Measurements from ENCODE around the gene L3HYPDH.
"Not testable (repeated sequence)": the region's sequence is repeated elsewhere in the genome, so short reads cannot be mapped to it uniquely, and the experiment has no call there.

The L3HYPDH gene

DNA sequence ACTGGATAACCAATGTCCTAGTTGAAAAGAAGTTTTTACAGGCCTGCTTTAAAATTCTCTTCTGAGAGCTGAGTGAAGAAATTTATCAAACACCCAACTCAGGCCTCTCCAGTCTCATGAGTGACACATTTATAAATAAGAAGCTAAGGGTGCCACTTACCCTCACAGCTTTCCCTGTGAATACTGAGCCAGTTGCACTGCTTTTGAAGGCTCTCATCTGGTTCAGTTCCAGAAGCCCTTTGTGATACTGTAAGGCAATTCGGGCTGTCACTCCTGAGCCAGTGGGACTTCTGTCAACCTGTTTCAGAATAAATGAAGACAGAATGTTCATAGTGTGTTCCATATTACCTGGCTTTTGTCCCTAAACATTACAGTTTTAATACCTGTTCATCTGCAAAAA, 8.5 kb downstream of the L3HYPDH start:
- DNase-seq, result no peak

DNA sequence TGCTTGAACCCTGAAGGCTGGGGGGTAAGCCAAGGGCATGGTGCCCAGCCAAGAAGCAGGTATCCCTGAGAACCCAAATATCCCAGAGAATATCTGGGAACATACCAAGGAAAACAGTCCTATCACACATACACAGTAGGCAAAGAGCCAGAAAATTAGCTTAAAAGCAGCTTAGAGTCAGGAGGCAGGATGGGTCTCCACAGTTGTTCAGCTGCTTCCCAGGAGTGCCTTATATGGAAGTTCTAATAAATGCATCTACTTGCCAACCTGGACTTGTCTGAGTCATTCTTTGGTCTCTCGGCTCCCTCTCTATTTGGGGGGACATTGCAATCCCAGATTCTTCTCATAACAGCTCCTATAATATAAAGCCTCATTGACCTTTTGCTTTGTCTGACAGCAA, 10.0 kb downstream of the L3HYPDH start:
- no peak for DNase-seq

DNA sequence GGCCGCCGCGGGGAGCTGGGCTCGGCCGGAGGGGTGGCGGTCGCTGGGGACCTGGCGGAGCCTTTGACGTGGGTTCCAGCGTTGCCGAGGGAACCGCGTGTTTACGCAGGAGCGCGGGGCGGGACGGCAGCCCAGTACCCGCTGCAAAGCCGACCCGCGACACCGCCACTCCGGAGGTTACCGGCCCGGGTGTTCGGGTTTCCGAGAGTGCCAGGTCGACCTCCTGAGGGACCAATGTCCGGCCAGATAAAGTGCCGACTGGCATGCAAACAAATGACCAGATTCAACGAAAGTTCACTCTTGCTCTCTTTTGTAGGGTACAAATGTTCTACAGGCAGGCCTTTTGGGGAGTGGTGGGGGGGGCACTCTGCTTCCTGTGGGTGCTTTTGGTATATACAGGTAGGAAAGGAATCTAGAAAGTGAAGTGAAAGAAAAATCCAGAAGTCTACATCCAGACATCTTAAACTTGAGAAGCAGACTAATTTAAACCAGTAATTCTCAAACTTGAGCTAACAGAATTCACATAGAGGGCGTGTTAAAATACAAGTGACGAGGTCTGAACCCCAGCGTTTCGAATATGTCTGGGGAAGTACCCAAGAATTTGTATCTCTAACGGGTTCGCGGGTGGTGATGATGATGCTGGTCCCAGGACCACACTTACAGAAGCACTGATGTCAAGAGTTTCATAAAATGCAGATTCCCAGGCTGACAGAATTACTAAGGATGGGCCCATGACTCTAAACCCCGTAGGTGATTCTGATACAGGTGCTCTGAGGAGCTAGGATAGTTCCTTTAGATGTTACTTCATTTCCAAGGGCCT, 18.7 kb downstream of the L3HYPDH start, which contains the start of gene GPR135:
Gene GPR135, minus strand, starts transcription at position 65 of the 820 bp plus-strand sequence. CDS start 154 bp downstream, outside the sequence.
- DNase-seq, result no peak

DNA sequence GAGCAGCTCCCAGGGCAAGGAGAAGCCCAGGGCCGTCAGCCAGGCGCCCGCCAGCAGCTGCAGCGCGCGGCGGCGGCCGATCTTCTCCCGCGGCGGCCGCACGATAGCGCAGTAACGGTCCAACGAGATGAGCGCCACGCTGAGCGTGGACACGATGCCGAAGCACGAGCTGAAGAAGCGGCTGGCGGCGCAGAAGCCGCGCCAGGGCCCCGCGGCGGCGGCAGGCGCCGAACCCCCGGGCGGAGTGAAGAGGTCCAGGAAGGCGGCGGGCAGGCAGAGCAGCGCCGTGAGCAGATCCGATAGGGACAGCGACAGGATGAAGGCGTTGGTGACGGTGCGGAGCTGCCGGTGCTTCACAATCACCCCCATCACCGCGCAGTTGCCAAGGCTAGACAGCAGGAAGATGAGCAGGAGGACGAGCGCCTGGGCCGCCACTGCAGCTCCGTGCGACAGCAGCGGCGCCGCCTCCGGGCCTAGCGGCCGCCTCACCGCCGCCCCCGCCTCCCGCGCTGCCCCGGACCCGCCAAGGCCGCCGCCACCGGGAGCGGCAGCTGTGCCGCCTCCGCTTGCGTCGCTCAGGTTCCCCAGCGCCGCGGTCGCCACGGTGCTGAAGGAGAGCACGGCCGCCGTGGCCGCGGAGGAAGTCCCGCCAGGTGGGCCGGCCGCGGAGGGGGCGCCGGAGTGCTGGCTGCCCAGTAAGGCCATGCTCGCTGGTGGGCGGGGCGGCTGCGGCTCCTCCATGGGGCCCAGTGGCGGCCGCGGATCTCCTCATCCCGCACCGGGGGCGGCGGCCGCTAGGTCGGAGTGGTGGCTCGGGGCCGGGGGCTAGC, 19.5 kb downstream of the L3HYPDH start:
- peak; percentile 86 for DNase-seq

DNA sequence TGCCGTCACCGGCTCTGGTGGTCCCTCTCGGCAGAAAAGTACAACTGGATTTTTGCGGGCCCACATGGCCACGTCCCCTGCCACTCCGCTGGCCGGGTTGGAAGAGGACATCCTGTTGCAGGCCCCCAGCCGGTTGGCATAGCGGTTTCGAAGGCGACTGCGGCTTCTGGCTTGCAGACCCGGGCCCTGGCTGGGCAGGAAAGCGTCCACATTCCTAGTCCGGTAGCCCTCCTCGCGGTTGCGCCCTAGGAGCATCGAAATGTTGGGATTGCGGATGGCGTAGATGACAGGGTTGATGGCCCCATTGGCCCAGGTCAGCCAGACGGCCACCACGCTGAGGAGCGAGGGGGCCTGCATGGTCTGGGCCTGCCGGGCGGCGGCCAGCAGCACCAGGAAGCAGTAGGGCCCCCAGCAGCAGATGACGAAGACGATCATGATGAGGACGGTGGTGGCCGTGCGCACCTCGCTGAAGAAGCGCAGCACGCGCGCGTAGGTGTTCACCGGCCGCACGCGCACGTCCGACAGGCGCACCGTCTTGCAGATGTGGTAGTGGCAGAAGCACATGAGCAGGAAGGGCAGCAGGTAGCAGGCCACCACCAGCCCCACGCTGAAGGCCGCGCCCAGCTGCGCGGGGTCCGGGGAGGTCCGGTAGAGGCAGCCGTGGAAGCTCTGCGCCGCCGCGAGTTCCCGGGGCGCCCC, 20.3 kb downstream of the L3HYPDH start:
- peak; percentile 78 for DNase-seq

DNA sequence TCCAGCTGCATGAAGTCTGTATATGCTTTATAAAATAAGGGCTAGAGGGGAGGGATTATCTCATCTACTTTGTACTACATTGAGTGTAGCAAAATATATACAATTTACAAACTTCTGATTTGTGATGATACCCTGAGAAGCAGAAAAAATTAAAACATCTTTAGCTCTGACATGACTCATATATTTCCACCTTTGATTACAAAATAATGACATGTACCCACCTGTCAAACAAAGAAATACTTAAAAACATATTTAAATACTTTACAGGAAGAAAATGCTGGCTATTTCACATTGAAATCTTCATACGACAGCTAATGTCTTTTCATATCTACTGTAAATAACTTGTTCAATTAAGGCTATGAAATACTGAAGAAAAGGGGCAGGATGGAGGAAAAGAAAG, 22.3 kb downstream of the L3HYPDH start:
- DNase-seq, result no peak

DNA sequence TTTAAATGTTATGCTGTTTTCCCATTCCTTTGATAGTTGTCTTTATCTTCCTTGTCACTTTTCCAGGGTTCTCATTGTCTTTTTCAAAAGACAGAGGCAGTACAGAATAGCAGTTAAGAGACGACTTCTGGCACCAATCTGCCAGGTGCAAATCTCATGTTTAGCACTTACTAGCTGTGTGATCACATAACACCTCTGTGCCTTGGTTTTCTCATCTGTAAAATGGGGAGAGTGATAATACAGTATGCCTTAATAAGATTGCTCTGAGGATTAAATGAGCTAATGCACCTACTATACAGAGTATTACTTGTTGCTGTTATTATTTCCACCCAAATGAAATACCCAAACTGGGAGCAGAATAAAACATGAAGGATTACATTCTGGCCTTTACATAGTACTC, 23.8 kb downstream of the L3HYPDH start:
- DNase-seq, result no peak

DNA sequence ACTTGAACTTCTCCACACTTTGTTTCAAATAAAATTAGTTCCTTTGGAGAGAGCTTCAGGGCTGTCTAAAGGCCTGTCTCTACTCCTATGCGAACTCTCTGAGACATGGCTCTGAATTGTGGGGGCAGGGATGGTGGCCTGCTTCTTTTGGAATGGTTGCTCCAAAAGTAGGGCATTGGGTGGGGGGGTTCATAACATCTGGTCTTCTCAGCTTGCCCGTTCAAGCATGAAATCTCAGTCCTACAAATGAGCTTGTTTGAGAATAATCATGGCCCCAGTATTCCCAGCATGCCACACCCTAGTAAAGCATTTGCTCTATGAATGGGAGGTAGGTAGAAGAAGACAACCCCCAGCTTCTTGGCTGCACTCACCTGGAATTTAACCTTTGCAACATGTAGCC, 25.7 kb downstream of the L3HYPDH start:
- DNase-seq, result peak; percentile 73

DNA sequence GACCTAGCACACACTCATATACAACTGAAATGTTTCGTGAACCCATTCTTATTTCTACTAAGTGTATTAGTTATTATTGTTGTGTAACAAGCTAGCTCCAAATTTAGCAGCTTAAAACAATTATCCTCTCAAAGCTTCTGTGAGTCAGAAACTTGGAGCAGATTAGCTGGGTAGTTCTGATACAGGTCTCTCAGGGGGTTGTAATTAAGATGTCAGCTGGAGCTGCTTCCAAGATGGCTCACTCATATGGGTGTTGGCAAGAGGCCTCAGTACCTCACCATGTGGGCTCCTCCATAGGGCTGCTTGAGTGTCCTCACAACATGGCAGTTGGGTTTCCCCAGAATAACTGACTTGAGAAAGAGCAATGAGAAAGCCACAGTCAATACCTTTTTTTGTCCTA, 28.8 kb downstream of the L3HYPDH start:
- no peak for DNase-seq

DNA sequence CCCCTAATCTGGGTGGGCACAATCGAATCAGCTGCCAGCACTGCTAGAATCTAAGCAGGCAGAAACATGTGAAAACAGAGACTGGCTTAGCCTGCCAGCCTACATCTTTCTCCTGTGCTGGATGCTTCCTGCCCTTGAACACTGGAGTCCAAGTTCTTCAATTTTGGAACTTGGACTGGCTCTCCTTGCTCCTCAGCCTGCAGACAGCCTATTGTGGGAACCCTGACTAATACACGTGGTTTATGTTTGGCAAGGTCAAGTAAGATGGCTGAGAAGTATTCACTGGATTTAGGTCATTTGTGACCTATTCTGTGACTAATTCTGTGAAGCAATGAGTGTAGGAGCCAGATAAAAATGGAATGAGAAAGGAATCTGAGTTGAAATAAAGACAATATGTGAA, 30.1 kb downstream of the L3HYPDH start:
- DNase-seq, result no peak

DNA sequence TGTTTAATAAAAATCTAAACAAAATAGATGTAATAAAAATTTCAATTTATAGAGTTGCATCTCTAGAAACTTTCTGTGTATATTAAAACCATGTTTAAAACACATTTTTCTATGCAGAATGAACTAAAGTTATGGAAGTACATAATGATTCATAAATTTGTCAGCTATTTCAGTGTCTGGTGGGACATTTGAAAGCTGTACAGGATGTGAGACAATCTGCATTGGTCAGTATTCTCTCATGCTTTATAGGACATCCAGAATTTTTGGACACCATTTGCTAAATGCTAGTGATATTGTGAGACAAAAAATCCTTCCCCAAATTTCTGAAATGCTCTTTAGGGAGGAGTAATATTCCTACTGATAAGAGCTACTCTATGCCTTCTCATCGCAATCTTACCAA, 32.4 kb downstream of the L3HYPDH start:
- DNase-seq, result no peak

DNA sequence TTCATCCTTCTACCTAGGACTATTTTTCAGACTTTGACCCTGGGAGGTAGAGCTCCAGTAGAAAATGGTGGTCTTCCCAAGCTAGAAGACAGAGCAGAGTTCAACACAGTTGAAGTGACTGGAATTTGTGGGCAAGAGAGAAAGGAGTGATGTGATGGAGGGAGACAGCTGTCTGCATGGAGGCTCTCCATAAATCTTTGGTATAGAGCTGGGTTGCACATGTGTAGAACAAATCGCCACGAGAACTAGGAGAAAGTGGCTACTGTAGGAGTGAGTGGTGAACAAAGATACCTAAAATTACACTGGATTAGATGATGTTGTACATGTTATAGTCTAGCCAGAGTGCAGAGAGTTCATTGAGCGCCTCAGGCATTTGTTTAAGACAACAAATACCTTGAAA, 33.5 kb downstream of the L3HYPDH start:
- DNase-seq, result no peak

DNA sequence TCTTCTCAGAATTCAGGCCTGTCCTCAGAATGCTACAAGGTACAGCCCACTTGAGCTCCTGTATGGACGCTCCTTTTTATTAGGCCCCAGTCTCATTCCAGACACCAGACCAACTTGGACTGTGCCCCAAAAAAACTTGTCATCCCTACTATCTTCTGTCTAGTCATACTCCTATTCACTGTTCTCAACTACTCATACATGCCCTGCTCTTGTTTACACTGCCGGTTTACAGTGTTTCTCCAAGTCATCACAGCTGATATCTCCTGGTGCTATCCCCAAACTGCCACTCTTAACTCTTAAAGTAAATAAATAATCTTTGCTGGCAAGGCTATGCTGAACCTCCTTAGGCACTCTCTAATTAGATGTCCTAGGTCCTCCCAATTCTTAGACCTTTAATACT, 35.5 kb downstream of the L3HYPDH start:
- not testable (repeated sequence) for DNase-seq

DNA sequence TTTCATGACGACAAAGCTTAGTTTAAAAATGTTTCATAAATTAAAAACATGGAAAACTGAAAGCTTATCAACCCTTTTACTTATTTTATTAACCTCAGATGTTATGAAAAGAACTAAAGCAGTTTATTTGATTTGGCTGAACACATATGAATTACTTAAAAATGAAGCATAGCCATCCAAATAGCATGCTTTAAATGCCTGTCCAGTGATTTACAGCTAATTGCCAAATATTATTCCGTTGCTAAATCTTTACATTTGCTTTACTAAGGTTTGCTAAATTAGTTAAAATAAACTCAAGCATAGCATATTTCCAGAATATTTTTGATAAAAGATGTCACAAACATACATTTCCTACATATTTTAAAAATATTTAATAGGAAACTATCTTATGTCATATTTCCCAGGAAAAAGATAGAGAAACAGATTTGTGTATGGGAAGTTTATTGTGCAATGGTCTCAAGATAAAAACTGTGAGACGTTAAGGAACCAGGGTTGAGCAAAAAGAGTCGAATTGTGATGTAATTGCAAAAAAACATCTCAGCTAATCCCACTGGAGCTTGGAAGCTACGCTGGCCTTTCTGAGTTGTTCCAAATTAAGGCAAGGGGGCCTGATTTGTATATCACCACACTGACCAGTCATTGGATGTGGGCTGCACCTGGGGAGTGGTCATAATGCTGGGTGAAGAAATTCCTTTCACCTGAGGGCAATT, 44.8 kb downstream of the L3HYPDH start:
- no peak for DNase-seq

DNA sequence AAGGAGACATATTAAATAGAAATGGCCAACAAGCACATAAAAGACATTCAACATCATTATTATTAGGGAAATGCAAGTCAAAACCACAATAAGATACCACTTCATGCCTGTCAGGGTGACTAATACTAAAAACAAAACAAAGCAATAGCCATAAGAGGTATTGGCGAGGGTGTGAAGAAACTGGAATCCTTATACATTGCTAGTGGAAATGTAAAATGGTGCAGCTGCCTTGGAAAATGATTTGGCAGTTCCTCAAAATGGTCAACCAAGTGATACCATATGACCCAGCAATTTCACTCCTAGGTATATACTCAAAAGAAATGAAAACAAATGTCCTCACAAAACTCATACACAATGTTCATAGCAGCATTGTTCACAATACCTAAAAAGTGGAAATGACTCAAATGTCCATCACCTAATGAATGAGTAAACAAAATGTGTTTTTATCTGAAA, 46.0 kb downstream of the L3HYPDH start:
- no peak for DNase-seq

DNA sequence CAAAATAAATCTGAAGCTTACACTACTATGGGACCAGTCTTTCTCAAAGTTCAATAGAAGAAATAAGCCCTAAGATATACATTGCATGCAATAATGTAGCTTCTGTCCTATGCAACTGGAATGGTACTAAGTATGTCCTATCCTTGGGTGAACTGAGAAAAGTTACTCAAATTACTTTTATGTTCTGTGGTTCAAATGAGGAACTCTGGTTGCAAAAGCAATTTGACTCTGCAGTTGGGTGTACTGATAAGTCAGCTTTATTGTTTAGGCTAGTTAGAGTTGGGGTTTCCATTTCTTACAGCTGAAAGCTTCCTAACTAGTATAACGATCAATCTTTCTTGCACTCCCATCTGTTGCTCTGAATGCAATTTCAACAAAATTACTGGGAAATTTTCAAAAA, 48.2 kb downstream of the L3HYPDH start:
- DNase-seq, result no peak

DNA sequence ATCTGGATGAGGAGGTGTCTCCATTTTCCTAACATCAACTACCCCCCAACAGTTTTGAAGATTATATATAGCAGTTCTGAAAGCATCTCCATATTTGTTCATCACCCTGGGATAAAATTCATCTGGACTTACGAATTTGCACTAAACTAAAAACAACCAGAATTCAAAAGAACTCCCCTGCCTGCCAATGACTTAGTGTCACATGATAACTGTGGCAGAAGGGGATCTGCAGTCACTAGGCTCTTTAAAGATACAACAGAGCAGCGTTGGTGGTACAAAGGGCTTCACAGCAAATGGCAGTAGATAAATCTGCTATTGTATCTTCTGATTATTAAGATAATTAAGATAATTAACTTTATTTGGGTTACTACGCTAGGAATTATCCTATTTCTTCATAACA, 49.1 kb downstream of the L3HYPDH start:
- no peak for DNase-seq

DNA sequence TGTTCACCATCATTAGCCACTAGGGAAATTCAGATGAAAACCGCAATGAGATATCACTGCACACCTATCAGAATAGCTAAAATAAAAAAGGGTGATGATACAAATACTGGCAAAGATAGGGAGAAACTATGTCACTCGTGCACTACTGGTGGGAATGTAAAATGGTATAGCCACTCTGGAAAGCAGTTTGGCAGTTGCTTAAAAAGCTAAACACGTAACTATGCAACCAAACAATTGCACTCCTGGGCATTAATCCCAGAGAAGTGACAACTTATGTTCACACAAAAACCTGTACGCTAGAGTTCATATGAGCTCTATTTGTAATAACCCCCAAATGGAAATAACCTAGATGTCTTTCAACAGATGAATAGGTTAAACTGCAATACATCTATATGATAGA, 54.4 kb downstream of the L3HYPDH start:
- DNase-seq, result no peak

DNA sequence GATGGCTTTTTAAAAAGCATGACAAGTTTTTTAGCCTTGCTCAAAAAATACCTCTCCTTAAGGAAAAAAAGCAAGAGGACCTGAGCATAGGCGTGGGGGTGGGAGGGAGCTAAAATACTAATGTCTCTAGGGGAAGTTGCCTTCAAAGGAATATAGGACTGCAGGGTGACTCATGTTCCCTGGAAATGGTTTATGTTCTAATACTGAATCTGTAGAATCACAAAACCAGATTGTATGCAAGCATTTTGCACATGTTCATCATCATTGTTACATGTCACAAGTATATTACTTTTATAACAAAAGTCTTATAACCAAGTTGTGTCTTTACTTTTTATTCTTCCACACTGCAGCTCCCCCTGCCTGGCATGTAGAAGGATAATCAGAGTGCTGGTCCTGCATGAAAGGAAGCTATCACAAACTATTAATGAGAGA, 55.6 kb downstream of the L3HYPDH start:
- no peak for DNase-seq

DNA sequence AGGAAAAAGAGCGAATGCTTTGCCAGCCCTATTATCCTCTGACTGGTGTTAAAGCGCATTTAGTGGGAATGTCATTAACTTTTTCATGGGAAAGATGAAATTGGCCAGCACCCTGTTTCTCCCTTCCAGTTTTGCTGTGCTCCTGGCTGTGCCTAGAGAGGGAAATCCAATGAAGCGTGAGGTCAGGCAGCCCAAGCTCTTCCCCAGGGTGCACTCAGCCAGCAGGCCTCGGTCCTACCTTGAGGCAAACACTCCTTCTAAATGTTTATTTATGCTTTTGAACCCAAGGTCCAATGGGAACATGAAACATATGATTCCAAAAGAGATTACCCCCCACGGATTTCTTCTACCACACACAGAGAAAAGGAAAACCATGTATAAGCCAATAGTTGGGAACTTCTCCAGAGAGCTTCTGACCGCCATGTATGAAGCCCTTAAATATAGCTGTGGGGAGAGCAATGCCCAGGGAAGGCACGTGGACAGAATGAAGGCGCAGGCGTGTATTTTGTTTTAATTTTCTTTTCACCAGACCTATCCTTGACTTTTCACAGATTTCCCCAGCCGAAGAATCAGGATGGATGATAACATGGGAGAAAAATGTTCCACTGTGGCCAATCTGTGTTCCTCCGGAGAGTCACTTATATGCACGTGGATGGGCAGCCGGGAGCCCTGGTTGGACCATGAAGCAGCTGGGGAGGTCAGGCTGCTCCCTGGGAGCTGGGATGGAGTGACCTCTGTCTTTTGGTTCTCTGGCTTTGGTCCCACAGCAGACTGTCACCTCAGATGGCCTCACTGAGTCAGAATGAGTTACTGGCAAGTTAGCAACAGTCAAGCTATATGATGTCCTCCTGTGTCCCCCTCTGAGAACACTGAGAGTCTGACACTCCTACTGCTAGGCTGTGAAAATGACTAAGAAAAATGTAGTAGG, 56.3 kb downstream of the L3HYPDH start:
- DNase-seq, result peak; percentile 43

DNA sequence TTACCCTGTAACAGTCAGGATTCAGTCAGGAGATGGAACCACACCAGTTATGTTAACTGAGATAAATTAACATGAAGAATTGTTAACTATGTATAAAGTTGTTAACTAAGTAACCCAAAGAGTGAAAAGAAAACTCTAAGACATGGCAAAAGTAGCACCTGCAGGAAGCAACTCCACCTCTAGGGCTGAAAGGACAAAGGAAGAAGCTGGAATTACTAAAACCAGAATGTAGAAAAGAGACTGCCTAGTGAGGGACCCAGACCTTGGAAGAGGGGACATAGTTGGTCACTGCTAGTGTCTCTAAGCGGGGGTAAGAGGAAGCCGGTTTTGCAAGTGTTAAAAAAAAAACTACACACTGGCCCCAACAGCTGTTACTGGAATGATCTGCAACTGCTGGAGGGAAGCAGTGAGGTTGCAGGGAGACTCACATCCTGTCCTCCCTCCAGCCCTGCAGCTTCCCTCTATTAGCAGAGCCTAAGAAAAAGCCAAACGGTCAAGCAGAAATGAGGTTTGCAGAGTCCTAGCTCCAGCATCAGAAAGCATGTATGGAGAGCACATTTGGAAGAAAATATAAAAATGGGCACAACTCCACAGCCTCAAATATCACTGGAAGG, 58.8 kb downstream of the L3HYPDH start:
- DNase-seq, result peak; percentile 26
